Midbrain (tissue), 1 donor: ENCODE data around the gene FBXL7.

Experiments used
- DNase-seq: peaks from one replicate; lab custom pipeline; 2025; lab: John Stamatoyannopoulos, UW

The FBXL7 gene

GRCh38 chr5:15768936-15769335, 269.0 kb downstream of the FBXL7 start:
- no peak for DNase-seq

- no peak for DNase-seq
These were observed 272.2 kb downstream of the FBXL7 start for GRCh38 chr5:15772131-15772530.

GRCh38 chr5:15774632-15775031, 274.7 kb downstream of the FBXL7 start:
- no peak for DNase-seq

- no peak for DNase-seq
These were observed 276.4 kb downstream of the FBXL7 start for GRCh38 chr5:15776346-15776745.

- no peak for DNase-seq
These were observed 283.8 kb downstream of the FBXL7 start for GRCh38 chr5:15783734-15784133.

- DNase-seq, result peak; percentile 57
These were observed 285.6 kb downstream of the FBXL7 start for GRCh38 chr5:15785531-15785981.

- DNase-seq, result peak; percentile 37
These were observed 286.3 kb downstream of the FBXL7 start for GRCh38 chr5:15786326-15786725.

GRCh38 chr5:15786884-15787283, 286.9 kb downstream of the FBXL7 start:
- DNase-seq, result no peak

- DNase-seq, result no peak
These were observed 287.7 kb downstream of the FBXL7 start for GRCh38 chr5:15787681-15788080.

GRCh38 chr5:15789642-15790041, 289.7 kb downstream of the FBXL7 start:
- no peak for DNase-seq

GRCh38 chr5:15790446-15791018, 290.6 kb downstream of the FBXL7 start:
- DNase-seq, result no peak

GRCh38 chr5:15791274-15791673, 291.3 kb downstream of the FBXL7 start:
- peak; percentile 59 for DNase-seq

- DNase-seq, result no peak
These were observed 291.9 kb downstream of the FBXL7 start for GRCh38 chr5:15791859-15792258.

- DNase-seq, result peak; percentile 66
These were observed 294.3 kb downstream of the FBXL7 start for GRCh38 chr5:15794052-15794985.

- DNase-seq, result no peak
These were observed 296.1 kb downstream of the FBXL7 start for GRCh38 chr5:15796096-15796495.

GRCh38 chr5:15796557-15796956, 296.6 kb downstream of the FBXL7 start:
- no peak for DNase-seq

GRCh38 chr5:15797116-15797515, 297.1 kb downstream of the FBXL7 start:
- DNase-seq, result no peak

- peak; percentile 62 for DNase-seq
These were observed 298.0 kb downstream of the FBXL7 start for GRCh38 chr5:15798006-15798405.

GRCh38 chr5:15799014-15799413, 299.0 kb downstream of the FBXL7 start:
- DNase-seq, result no peak

GRCh38 chr5:15799612-15800011, 299.6 kb downstream of the FBXL7 start:
- no peak for DNase-seq

- DNase-seq, result no peak
These were observed 303.3 kb downstream of the FBXL7 start for GRCh38 chr5:15803280-15803679.

GRCh38 chr5:15806613-15807012, 306.6 kb downstream of the FBXL7 start:
- no peak for DNase-seq

GRCh38 chr5:15807248-15807647, 307.3 kb downstream of the FBXL7 start:
- DNase-seq, result no peak
